ENCODE data around the gene GOLGA1.
"Not testable (repeated sequence)": the region's sequence is repeated elsewhere in the genome, so short reads cannot be mapped to it uniquely, and the experiment has no call there.

The GOLGA1 gene

GRCh38 chr9:124940894-124941678, at the start of gene GOLGA1:
Gene GOLGA1 (minus strand): TSS chr9:124941083. CDS start chr9:124938711, 2,372 bp downstream.
- DNase-seq = peak; percentile 94

GRCh38 chr9:124983698-124984097, 42.8 kb upstream of the GOLGA1 start:
- DNase-seq = no peak

DNA sequence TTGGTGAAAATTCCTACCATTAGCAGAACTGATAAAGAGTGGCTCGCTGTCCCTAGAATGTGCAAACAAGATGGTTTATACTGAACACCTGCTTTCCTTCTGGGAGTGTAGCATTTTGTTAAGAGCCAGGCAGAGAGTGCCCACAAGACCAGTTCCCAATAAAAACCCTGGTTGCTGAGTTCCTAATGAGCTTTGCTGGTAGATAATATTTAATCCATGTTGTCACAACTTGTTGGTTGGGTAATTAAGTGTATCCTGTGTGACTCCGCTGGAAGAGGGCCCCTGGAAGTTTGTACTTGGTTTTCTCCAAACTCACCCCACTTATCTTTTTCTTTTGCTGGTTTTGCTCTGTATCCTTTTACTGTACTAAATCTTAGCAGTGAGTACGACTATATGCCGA, 39.5 kb upstream of the GOLGA1 start:
- no peak for DNase-seq

DNA sequence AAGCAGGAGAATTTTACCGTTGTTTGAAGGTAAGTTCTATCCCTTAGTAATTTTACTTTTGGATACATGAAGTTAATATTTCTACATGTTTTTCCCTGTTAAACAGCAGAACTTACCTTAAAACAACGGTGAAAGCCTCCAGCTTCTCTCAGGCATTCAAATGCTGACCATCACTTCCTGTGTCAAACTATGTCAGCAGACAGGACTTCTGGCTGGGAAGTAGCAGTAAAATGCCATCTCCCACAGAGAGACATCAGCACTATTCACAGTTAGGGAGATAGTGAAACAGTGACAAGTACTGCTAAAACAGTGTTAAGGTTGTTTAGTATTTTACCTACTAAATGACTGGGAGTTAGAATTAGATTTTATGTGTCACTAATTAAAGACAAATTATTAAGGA, 34.2 kb upstream of the GOLGA1 start:
- no peak for DNase-seq

DNA sequence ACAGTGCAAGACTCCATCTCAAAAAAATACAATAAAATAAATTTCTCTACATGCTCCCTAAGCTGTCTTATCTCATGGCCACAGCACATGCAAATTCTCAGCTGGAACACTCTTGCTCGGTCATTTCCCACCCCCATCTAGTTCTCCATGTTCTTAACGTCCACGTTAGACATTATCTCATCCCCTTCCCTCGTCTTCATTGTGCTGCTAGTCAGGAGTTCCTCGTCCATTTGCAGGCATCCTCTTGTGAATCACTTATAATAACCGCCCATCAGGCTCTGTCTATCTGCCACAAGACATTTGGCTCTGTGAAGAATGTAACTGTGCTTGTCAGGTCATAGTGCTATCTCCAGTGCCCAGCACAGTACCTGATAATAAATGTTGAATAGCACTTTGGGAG, 32.9 kb upstream of the GOLGA1 start:
- no peak for DNase-seq

- DNase-seq = no peak
Observed at GRCh38 chr9:124972241-124972770, 31.4 kb upstream of the GOLGA1 start.

- DNase-seq = no peak
Observed at GRCh38 chr9:124969401-124969800, 28.5 kb upstream of the GOLGA1 start.

GRCh38 chr9:124968238-124968637, 27.4 kb upstream of the GOLGA1 start:
- no peak for DNase-seq

GRCh38 chr9:124965775-124966568, 25.1 kb upstream of the GOLGA1 start:
- DNase-seq = not testable (repeated sequence)

DNA sequence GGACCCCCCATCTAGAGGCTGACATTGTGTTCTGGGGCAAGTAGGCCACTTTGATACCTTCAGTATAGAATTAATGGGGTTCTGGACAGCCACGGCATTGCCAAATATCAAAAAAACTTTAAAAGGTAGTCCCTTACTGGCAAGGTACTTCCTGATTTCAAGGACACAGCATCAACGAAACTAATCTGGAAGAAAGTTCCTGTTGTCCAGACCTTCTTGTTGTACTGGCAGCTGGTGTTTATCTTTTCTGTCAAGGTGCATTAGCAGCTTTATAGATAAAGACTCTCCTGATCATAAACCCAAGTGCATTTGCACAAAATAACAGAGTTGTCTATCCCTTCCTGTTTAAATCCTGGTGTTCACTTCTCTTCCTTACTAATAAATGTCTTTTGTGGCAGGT, 23.7 kb upstream of the GOLGA1 start:
- no peak for DNase-seq

DNA sequence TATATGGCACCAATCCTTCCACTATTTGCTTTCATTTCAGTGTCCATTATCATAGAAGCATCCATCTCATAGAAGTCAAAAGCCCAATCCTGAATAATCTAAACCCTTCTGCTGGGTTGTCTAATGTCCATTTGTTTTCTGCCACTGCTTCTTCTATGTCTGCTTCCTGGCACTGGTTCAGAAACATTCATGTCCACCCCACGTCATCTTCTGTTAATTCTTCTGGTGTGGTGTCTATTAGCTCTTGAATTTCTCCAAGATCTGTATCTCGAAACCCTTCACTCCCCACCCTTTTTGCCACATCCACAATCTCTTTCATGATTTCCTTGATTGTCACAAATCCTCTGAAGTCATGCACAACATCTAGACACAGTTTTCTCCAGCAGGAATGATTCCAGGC, 23.2 kb upstream of the GOLGA1 start:
- DNase-seq = no peak

- no peak for DNase-seq
Observed at GRCh38 chr9:124960409-124960752, 19.5 kb upstream of the GOLGA1 start.

GRCh38 chr9:124959671-124960408, 19.0 kb upstream of the GOLGA1 start:
- not testable (repeated sequence) for DNase-seq

DNA sequence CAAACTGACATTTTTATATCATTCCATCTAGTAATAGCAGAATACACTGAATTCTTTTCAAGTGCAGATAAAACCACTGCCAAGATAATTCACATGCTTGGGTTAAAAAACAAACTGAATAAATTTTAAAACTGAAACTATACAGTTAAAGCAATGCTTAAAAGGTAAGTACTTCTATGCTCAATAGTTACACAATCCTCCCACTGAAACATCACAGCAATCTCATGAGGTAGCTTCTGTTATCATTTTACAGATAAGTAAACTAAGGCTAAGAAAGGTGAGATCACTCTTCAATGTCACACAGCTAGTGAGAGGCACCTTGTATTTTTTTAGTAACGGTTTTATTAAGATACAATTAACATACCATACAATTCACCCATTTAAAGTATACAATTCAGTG, 13.4 kb upstream of the GOLGA1 start:
- DNase-seq = no peak

DNA sequence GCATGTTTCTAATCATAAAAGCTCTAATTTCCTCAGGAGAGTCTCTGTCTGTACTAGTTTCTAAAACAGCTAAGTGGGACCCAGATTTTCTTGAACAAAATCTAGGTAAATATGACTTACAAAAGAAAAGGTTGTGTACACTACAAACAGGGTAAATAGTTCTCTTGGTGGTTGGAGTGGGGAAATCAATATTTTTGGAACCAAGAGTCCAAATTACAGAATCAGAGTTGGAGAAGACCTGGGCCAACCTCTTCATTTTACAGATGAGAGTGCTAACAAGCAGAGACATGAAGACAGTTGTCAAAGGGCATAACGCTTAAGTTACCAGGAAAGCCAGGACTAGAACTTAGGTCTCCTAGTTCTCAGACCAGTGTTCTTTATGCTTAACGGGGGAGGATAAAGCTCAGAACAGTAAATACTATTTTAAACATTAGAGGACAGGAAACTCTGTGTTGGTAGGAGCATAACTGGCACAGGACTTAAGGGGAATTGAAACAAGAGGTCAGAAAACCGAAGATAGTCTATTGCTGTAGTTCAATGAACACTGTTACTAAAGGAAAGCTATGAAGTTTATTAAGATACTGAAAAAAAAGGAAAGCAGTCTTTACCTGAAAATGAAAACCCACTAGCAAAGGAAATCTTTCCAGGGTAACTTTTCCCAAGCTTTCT, 9.3 kb upstream of the GOLGA1 start:
- no peak for DNase-seq

- DNase-seq = no peak
Observed at GRCh38 chr9:124949387-124949786, 8.5 kb upstream of the GOLGA1 start.

- no peak for DNase-seq
Observed at GRCh38 chr9:124947727-124948391, 7.0 kb upstream of the GOLGA1 start.

- DNase-seq = no peak
Observed at GRCh38 chr9:124946167-124946566, 5.3 kb upstream of the GOLGA1 start.

- peak; percentile 67 for DNase-seq
Observed at GRCh38 chr9:124941679-124942561, 1.0 kb upstream of the GOLGA1 start.

DNA sequence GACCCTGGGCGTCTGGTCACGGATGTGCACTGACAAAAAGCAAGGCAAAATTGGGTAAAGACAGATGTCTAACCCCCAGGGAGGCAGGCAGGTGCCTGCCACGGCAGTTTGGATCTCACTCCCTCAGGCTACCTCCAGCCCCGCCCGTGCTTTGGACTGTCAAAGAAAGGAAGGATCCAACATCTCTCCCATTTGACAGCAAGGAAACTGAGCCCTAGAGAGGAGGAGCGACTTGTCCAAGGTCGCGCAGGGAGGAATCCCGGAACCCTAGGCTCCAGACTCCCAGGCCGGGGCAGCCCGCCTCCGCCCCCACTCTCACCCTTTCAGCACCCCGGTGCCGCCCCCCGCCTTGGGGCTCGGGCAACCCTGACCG, 376 bp downstream of the GOLGA1 start:
- DNase-seq = no peak

DNA sequence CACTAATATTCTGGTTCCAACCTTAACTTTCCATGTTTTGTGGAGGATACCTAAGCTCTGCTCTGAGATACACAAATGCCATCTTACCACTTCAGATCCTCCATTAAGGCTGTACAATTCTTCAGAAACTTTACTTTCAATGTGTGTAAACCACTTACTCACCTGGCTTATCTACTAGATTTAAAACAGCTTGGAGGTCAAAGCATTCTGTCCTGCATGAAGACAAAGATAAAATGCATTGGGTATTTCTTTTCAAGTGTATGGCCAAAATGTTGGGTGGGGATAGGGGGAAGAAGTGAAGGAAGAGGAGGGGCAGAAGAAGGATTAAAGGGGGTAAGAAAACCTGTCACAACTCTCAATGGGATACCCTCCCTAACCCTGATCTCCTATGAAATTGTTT, 939 bp downstream of the GOLGA1 start:
- DNase-seq = no peak

All from CD4-positive, alpha-beta T cell treated with Interleukin-15 for 1 hour (primary cell).